Subcutaneous adipose tissue (tissue), 4 donors: ENCODE measurements around the gene PTPRN. TPM values are rescaled to one million over a fixed set of nuclear protein-coding genes. Genes with fewer than 3 reads are reported as not detected.

Source experiments
- CTCF ChIP-seq: fragments of 450-650 bp; IDR thresholded peaks from one replicate; pipeline ENCODE4 v1.5.1; 2016; ENCODE audit warnings: low read depth, mild to moderate bottlenecking, control low read depth, antibody characterized with exemption, moderate library complexity
- total RNA-seq, 4 donors: library from RNA; depleted of rRNA; stranded (reverse); fragments of >200 nt; gene quantifications; one replicate each; pipeline ENCODE4 v1.1.0, GENCODE V29; 2016

PTPRN gene
- total RNA-seq, 4 donors from 2014 or later: not detected

GRCh38 chr2:219289537-219290361, 19.5 kb downstream of the PTPRN start:
- no peak for TF ChIP-seq CTCF

GRCh38 chr2:219289195-219289536, 20.0 kb downstream of the PTPRN start:
- TF ChIP-seq CTCF: no peak

GRCh38 chr2:219287580-219288265, 21.5 kb downstream of the PTPRN start:
- TF ChIP-seq CTCF: no peak

GRCh38 chr2:219286436-219287115, 22.6 kb downstream of the PTPRN start:
- no peak for TF ChIP-seq CTCF

- TF ChIP-seq CTCF: no peak
Observed at GRCh38 chr2:219285894-219286425, 23.2 kb downstream of the PTPRN start.

GRCh38 chr2:219285373-219285735, 23.8 kb downstream of the PTPRN start:
- TF ChIP-seq CTCF: no peak
